HCT116 (cell line): Measurements from ENCODE around the gene MINK1. TPM values are rescaled to one million over a fixed set of nuclear protein-coding genes. Genes with fewer than 3 reads are reported as not detected.

Experiments
- ATAC-seq: fragments of 200-7000 bp; cut with Tn5 transposase; 2 replicates; pipeline ENCODE4 v1.9.1; 2020; ENCODE audit warnings: mild to moderate bottlenecking, moderate library complexity
- BruUV-seq: library from RNA; stranded (reverse); fragments of 400-500 nt; replicated peaks from 2 replicates; lab custom pipeline; 2021; lab: Mats Ljungman, UMichigan
- CTCF ChIA-PET: fragments of 300-600 bp; sonication (Branson Sonifier 250); formaldehyde crosslinking; loops from one replicate; lab custom pipeline; 2021; ENCODE audit warnings: antibody characterized with exemption; lab: Charles Lee
- POLR2A ChIA-PET: fragments of 300-600, 350-600 bp; sonication (Branson Sonifier 250); formaldehyde crosslinking; loops from one replicate; lab custom pipeline; 2021; ENCODE audit warnings: antibody characterized with exemption; lab: Charles Lee
- RAD21 ChIA-PET, 2 experiments: fragments of 300-600 bp; sonication (Branson Sonifier 250); formaldehyde crosslinking; loops; one replicate each; lab custom pipeline; 2023; ENCODE audit warnings: low total read pairs in 2 of 2; ENCODE audit not compliant: uncharacterized antibody in 2 of 2, unreplicated experiment in 2 of 2, low non-redundant PET in 1 of 2; lab: Charles Lee
- DNase-seq: peaks from one replicate; pipeline ENCODE4 v3.0.0-alpha.2; 2010; ENCODE audit warnings: low read depth, low spot score
- H2AFZ ChIP-seq: fragments of 200-600 bp; shearing (Covaris generic), sonication (generic); 2 replicates; pipeline ENCODE4 v1.6.1; 2017; ENCODE audit warnings: low read depth, mixed run types, mixed read lengths, antibody characterized with exemption, low read length; ENCODE audit not compliant: poor library complexity, severe bottlenecking
- H3K27ac ChIP-seq: 2 replicates; pipeline ENCODE4 v1.5.1; 2012; ENCODE audit warnings: low read depth, low read length
- H3K27me3 ChIP-seq: fragments of 200-600 bp; sonication (generic); 2 replicates; pipeline ENCODE4 v1.6.1; 2016; ENCODE audit warnings: mixed run types, low read length, mixed read lengths; ENCODE audit not compliant: insufficient read depth
- H3K36me3 ChIP-seq, 2 experiments: fragments of 200-500 bp in 1 of 2; fragments of 200-600 bp in 1 of 2; sonication (Bioruptor generic) in 1 of 2; sonication (generic) in 1 of 2; 2 replicates each; pipeline versions ENCODE4 v1.5.1 to v1.6.1; 2014 to 2016; ENCODE audit warnings: low read length in 2 of 2, inconsistent platforms in 1 of 2, mixed read lengths in 1 of 2, mixed run types in 1 of 2; ENCODE audit not compliant: insufficient read depth in 2 of 2, control insufficient read depth in 1 of 2
- H3K4me1 ChIP-seq, 2 experiments: fragments of 200-600 bp in 1 of 2; sonication (generic) in 1 of 2; 2 replicates each; pipeline versions ENCODE4 v1.5.1 to v1.6.1; 2012 to 2017; ENCODE audit warnings: low read length in 2 of 2, inconsistent platforms in 1 of 2, mild to moderate bottlenecking in 1 of 2, mixed read lengths in 1 of 2, mixed run types in 1 of 2, moderate library complexity in 1 of 2; ENCODE audit not compliant: insufficient read depth in 2 of 2, control insufficient read depth in 1 of 2
- H3K4me2 ChIP-seq: fragments of 200-600 bp; sonication (generic); 2 replicates; pipeline ENCODE4 v1.6.1; 2017; ENCODE audit warnings: mixed run types, low read length, mixed read lengths
- H3K4me3 ChIP-seq, 2 experiments: fragments of 200-600 bp in 1 of 2; sonication (generic) in 1 of 2; replicated peaks in 1 of 2; 2 replicates each; pipeline ENCODE4 v1.5.1; 2011 to 2016; ENCODE audit warnings: low read length in 2 of 2, control low read depth in 1 of 2, low read depth in 1 of 2, mild to moderate bottlenecking in 1 of 2, mixed read lengths in 1 of 2, mixed run types in 1 of 2
- H3K79me2 ChIP-seq: fragments of 200-600 bp; sonication (generic); 2 replicates; pipeline ENCODE4 v1.6.1; 2017; ENCODE audit warnings: mild to moderate bottlenecking, mixed run types, low read length, moderate library complexity, mixed read lengths; ENCODE audit not compliant: insufficient read depth
- H3K9ac ChIP-seq: fragments of 200-600 bp; sonication (generic); 2 replicates; pipeline ENCODE4 v1.6.1; 2016; ENCODE audit warnings: low read length, mixed read lengths
- H3K9me2 ChIP-seq: fragments of 200-600 bp; sonication (generic), shearing (Covaris generic); 2 replicates; pipeline ENCODE4 v1.6.1; 2017; ENCODE audit warnings: mixed run types, mild to moderate bottlenecking, moderate library complexity; ENCODE audit not compliant: insufficient read depth
- H3K9me3 ChIP-seq, 2 experiments: fragments of 200-500 bp in 1 of 2; fragments of 200-600 bp in 1 of 2; sonication (Bioruptor generic) in 1 of 2; sonication (generic) in 1 of 2; 2 replicates each; pipeline ENCODE4 v1.6.1; 2014 to 2017; ENCODE audit warnings: low read length in 2 of 2, mixed read lengths in 2 of 2, inconsistent platforms in 1 of 2, low read depth in 1 of 2, mild to moderate bottlenecking in 1 of 2, mixed run types in 1 of 2, moderate library complexity in 1 of 2; ENCODE audit not compliant: control insufficient read depth in 1 of 2, insufficient read depth in 1 of 2
- H4K20me1 ChIP-seq: fragments of 200-600 bp; sonication (generic), shearing (Covaris generic); 2 replicates; pipeline ENCODE4 v1.6.1; 2017; ENCODE audit warnings: mixed run types, mild to moderate bottlenecking, moderate library complexity; ENCODE audit not compliant: insufficient read depth
- ATF3 ChIP-seq: IDR thresholded peaks from 2 replicates; pipeline ENCODE4 v1.6.1; 2012
- CEBPB ChIP-seq: IDR thresholded peaks from 2 replicates; pipeline ENCODE4 v1.6.1; 2012; ENCODE audit warnings: low read depth
- CTCF ChIP-seq, 3 experiments: fragments of 200-600 bp in 1 of 3; sonication (generic) in 1 of 3; IDR thresholded peaks in 2 of 3; conservative IDR thresholded peaks in 1 of 3; 2 replicates each; pipeline ENCODE4 v1.5.1; 2012 to 2017; ENCODE audit warnings: low read depth in 2 of 3, low read length in 2 of 3, antibody characterized with exemption in 1 of 3, borderline replicate concordance in 1 of 3, control low read depth in 1 of 3, mild to moderate bottlenecking in 1 of 3, mixed read lengths in 1 of 3, mixed run types in 1 of 3, moderate library complexity in 1 of 3; ENCODE audit not compliant: insufficient read depth in 1 of 3
- FOSL1 ChIP-seq: IDR thresholded peaks from 2 replicates; pipeline ENCODE4 v1.6.1; 2012; ENCODE audit warnings: low read depth
- POLR2A ChIP-seq: IDR thresholded peaks from 2 replicates; pipeline ENCODE4 v1.7.0; 2011; ENCODE audit warnings: borderline replicate concordance; ENCODE audit not compliant: insufficient read depth, insufficient read length; ENCODE audit errors: extremely low read depth
- POLR2AphosphoS5 ChIP-seq: IDR thresholded peaks from 2 replicates; pipeline ENCODE4 v1.6.1; 2011; ENCODE audit warnings: mild to moderate bottlenecking, low read depth, low read length, moderate library complexity
- RAD21 ChIP-seq: IDR thresholded peaks from 2 replicates; pipeline ENCODE4 v1.6.1; 2012; ENCODE audit warnings: low read depth, mild to moderate bottlenecking
- REST ChIP-seq: IDR thresholded peaks from 2 replicates; pipeline ENCODE4 v1.6.1; 2012; ENCODE audit warnings: low read depth
- SIN3A ChIP-seq: IDR thresholded peaks from 2 replicates; pipeline ENCODE4 v1.6.1; 2012; ENCODE audit warnings: low read depth
- SRF ChIP-seq: IDR thresholded peaks from 2 replicates; pipeline ENCODE4 v1.6.1; 2012; ENCODE audit warnings: low read depth
- ZBTB33 ChIP-seq: IDR thresholded peaks from 2 replicates; pipeline ENCODE4 v1.6.1; 2011; ENCODE audit warnings: mild to moderate bottlenecking, low read length, moderate library complexity; ENCODE audit not compliant: insufficient replicate concordance; ENCODE audit errors: extremely low read depth
- ZFX ChIP-seq: fragments of 450-650 bp; IDR thresholded peaks from 2 replicates; pipeline ENCODE4 v1.6.1; 2017
- ZNF274 ChIP-seq: fragments of 200-500 bp; sonication (Bioruptor generic); IDR thresholded peaks from 2 replicates; pipeline ENCODE4 v1.6.1; 2014; ENCODE audit warnings: mild to moderate bottlenecking, low read depth, low read length, inconsistent platforms
- intact Hi-C: fragments of 100-400 bp; cut with micrococcal nuclease; formaldehyde crosslinking; loops from 2 replicates; pipeline ENCODE4 v1.10.0; 2022
- total RNA-seq: library from RNA; stranded (reverse); gene quantifications from one replicate; pipeline ENCODE4 v1.2.1, GENCODE V29; 2021; ENCODE audit not compliant: unreplicated experiment

The MINK1 gene
- total RNA-seq, 1 experiment from 2014 or later = 85.2 TPM

GRCh38 chr17:4893272-4893671, 60.1 kb downstream of the MINK1 start (continued):
- TF ChIP-seq ZBTB33 (no peak), SIN3A (no peak), SRF (no peak), POLR2A (no peak), FOSL1 (no peak)

- Histone ChIP-seq H3K79me2 (no peaks in the 10 kb centered on the region), H3K9ac (no peak overlapping the region), H3K4me2 (no peak overlapping the region), H3K27me3 (no peaks in the 10 kb centered on the region), H4K20me1 (no peaks in the 10 kb centered on the region), H2AFZ (no peak overlapping the region), H3K36me3 (peaks cover 23 to 36% of the 10 kb centered on the region in 2 experiments), H3K27ac (no peak overlapping the region), H3K9me2 (no peaks in the 10 kb centered on the region), H3K4me3 (no peak overlapping the region), H3K9me3 (no peaks in the 10 kb centered on the region), H3K4me1 (no peaks in the 10 kb centered on the region)
- DNase-seq (no peak), ATAC-seq (no peak)
- intact Hi-C loops = no loop called here
- BruUV-seq = no TSS peak
- ChIA-PET POLR2A (no interaction called here), CTCF (no interaction called here), RAD21 (no interaction called here)
- no peak for TF ChIP-seq REST
- no peak for TF ChIP-seq ZFX
- no peak for TF ChIP-seq CTCF (IDR thresholded peaks at IDR 0.05 in 2 of 3, conservative IDR thresholded peaks at IDR 0.05 in 1 of 3; ENCODE audit: borderline replicate concordance in 1 of 3, insufficient read depth in 1 of 3, low read depth in 2 of 3, low read length in 2 of 3)
- no peak for TF ChIP-seq ZNF274
- TF ChIP-seq SRF = no peak
- TF ChIP-seq CEBPB = no peak
- TF ChIP-seq POLR2A = no peak
- TF ChIP-seq RAD21 = no peak
- TF ChIP-seq ZBTB33 = no peak
- TF ChIP-seq ATF3 = no peak
- TF ChIP-seq POLR2AphosphoS5 = no peak
Measured at GRCh38 chr17:4893721-4894560, 60.8 kb downstream of the MINK1 start.
